NCI-H2196 (cell line): ENCODE data around the gene SMYD3.
A peak's percentile ranks its signal among the peaks of the same experiment; 100 is the strongest.

Experiments used
- DNase-seq: peaks from one replicate; lab custom pipeline; 2025; ENCODE audit not compliant: unreplicated experiment; lab: John Stamatoyannopoulos, UW

SMYD3 gene

GRCh38 chr1:246113555-246114095 is 393.5 kb downstream of the SMYD3 start:
- peak; percentile 14 for DNase-seq

- no peak for DNase-seq
Observed at GRCh38 chr1:246111570-246111969, 395.5 kb downstream of the SMYD3 start.

DNA sequence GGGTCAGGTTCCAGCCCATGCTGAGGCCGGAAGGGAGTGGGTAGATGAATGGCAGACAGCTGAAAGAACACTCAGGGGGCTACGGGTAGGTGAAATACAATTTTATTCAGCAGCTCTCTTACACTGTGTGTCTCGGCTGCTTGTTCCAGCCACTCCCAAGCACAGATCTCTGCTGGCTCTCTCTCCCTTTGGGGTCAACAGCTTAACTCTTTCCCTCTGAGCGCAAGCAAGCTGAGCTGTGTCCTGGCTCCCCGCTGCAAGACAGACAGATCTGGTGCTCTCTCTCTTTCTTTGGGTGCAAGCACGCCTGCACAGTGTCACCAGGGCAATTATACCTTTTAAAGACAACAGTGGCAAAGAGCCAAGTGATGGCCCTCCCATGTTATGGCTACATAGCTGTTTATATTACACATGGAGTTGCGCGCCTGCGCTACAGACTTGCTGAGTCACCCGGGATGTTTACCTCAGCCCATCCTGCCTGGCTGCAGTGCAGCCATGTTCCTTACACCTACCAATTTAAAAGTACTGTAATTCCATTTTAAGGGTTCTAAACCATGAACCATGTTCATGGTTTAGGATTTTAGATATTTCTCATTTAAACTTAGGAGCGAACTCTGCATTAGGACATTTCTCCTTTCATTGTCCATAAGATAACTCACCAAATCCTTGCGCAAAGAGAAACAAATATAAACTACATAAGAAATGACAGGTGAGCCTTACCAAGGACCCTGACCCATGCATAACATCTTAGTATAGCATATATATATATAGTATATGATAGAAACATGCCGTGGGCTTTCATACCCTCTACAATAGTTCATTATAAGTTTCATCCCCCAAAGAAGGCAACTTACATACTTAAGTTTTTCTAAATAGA is 396.5 kb downstream of the SMYD3 start:
- DNase-seq: no peak

DNA sequence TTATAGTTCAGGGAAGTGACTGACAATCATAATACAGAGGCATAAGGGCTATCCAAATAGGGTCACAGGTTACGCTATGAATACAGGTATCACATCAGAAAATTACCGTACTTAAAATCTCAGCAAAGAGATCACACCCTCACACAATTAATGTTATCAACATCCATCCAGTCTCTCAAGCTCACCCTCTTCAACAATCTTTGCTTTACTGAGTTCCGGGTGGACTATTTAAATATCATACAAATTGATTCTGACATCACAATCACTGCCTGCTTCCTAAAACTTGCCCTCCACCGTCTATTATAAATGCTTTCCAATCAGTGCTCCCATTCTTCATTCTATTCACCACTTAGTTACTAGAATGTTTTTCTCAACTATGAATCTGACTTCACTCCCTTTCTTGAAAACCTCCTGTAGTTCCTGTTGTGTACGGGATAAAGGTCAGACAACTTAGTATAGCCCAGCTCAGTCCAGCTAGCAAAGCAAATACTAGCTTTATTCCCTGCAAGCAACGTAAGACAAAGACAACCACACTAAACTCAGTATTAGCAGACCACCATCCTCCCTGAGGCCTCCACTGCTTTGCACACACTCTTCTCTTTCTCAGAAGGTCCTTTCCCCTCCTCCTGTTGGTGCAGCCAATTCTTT is 398.7 kb downstream of the SMYD3 start:
- DNase-seq: no peak

GRCh38 chr1:246107516-246108277 is 399.4 kb downstream of the SMYD3 start:
- DNase-seq: no peak

DNA sequence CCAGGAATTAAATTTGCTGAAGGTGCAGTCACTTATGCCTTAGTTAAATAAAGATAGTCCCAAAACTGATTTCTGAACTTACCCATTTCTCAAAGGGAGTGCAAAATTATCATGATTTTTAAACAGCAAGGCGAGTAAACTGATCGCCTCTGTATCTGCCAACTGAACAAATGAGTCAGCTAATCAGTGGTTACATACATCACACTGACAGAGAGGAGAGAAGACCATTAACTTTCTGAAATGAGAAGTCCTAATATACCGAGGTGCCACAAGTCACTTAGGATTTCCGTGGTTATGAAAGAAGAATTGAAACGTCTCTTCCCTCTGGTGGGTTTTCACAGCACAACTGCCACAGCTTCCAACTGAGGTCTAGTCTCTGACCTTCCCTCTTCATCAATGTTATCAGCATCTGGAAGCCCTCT is 400.7 kb downstream of the SMYD3 start:
- no peak for DNase-seq

- DNase-seq: no peak
Observed at GRCh38 chr1:246104927-246105326, 402.2 kb downstream of the SMYD3 start.

DNA sequence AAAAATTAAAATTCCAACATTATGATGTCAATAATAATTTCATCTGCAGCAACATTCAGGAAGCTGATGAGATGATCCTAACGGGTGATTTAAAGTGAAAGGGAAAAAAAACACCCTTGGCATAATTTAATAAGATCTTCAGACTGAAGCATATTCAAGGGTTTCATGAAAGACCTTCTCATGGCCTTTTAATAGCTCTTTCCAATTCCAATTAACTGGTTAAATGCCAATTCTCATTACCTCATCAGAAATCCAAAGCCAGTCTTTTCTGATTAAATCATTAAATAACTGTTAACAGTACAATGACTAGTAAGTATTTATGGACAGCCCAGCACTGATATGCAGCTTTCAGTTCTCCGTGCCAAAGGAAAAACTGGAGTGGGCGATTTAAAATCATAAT is 407.5 kb downstream of the SMYD3 start:
- DNase-seq: no peak

DNA sequence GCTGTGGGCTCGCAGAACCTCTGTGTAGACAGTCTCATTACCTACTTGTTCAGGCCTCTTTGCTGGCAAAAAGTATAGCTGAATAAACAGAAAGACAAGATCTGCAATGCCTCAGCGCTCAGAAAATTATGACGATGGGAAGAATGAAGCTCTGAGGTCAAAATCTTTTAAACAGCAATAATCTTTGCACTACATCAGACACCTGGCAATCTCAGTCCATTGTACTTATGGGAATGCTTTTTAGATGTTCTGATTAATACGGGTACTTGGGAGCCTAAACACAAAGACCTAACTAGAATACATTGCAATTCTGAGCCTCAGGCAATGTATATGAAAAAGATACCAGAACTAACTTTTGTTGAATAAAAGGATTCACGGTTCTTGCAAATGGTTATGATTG is 410.7 kb downstream of the SMYD3 start:
- no peak for DNase-seq

DNA sequence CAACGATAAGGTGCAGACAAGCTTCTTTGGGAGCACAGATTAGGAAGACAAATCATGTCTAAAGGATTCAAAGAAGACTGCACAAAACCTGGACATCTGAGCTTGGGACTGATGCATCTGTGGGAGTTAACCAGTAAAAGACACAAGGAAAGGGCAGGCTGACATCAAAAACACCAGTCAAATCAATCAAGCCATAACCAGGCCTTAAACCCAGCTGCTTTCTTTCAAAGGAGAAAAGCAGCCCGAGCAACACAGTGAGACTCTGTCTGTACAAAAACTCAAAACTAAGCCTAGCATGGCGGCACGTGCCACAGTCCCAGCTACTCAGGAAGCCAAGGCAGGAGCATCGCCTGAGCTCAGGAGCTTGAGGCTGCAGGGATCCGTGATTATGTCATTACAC is 411.6 kb downstream of the SMYD3 start:
- DNase-seq: no peak

- DNase-seq: no peak
Observed at GRCh38 chr1:246093230-246093629, 413.8 kb downstream of the SMYD3 start.

DNA sequence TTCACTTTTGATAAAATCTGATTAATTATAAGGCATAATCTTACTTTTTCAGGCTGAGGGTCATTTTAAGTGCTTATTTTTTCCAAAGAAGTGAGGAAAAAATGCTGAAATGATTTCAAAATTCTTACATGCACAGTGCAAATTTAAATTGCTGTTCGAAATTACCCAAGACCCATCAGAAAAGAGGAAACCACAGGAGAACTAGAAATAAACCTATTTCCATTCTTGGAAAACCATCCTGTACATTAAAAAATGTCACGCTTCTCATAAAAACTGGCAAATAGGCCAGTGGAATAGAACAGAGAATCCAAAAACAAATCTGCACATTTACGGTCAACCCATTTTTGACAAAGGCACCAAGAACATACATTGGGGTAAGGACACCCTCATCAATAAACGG is 414.9 kb downstream of the SMYD3 start:
- DNase-seq: no peak

DNA sequence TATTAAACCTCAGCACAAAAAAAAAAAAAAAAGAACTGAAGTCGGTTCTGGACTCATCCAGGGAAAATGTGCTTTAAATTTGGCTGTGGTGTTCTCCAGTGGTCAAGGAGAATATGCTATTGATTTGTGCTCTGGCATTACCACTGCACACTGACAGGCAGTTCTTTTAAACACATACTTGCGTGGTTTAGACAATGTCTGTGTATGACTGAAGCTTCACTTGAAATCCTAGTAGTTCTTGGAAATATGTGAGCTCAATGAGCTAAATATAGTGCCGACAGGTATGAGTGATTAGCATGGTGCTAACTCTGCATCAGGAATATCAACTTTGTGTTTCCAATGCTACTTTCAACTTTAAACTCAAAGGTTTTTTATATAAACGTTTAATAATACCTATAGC is 415.6 kb downstream of the SMYD3 start:
- no peak for DNase-seq

- DNase-seq: no peak
Observed at GRCh38 chr1:246086191-246086590, 420.9 kb downstream of the SMYD3 start.

- DNase-seq: no peak
Observed at GRCh38 chr1:246083416-246083815, 423.7 kb downstream of the SMYD3 start.

GRCh38 chr1:246081856-246082668 is 425.0 kb downstream of the SMYD3 start:
- no peak for DNase-seq

DNA sequence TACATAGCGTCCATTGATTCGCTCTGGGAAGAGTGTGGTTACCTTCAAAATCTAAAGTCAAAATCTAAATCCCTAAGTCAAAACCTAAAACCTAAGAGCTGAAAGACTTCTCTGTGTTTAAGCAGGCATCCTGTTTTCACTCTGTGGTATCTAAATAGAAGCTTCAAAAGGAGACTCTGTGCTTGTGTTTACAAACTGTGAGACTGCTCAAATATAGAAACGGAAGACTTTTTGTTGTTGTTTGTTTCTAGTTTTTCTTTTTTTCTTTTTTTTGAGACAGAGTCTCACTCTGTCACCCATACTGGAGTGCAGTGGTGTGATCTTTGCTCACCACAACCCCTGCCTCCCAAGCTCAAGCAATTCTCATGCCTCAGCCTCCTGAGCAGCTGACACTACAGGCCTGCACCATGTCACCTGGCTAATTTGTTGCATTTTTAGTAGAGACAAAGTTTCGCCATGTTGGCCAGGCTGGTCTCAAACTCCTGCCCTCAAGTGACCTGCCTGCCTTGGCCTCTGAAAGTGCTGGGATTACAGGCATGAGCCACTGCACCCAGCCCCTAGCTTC is 425.9 kb downstream of the SMYD3 start:
- DNase-seq: no peak

DNA sequence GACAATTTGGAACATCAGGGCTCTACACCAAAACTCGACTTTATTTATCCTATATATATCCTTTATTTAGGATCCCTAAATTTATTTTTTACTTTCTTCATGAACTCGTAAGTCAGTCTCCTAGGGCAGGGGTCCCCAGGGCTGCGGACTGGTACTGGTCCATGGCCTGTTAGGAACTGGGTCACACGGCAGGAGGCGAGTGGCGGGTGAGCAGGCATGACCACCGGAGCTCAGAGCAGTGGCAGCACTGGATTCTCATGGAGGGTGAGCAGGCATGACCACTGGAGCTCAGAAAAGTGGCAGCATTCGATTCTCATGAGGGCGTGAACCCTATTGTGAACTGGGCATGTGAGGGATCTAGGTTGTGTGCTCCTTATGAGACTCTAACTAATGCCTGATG is 427.0 kb downstream of the SMYD3 start:
- no peak for DNase-seq

DNA sequence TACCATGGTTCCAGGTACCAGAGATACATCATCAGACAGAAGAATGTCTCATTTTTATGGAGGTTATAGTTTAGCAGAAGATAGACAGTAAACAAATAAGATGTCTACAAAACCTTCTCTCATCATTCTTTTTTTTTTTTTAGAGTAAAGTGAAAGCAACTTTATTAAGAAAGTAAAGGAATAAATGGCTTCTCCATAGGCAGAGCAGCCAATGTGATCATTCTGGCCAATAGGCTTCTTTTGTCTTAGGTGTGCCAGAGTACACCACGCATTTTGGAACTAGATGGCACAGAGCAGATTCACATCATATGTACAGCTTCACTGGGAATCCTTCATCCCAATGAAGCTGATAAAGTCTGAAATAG is 428.2 kb downstream of the SMYD3 start:
- no peak for DNase-seq

DNA sequence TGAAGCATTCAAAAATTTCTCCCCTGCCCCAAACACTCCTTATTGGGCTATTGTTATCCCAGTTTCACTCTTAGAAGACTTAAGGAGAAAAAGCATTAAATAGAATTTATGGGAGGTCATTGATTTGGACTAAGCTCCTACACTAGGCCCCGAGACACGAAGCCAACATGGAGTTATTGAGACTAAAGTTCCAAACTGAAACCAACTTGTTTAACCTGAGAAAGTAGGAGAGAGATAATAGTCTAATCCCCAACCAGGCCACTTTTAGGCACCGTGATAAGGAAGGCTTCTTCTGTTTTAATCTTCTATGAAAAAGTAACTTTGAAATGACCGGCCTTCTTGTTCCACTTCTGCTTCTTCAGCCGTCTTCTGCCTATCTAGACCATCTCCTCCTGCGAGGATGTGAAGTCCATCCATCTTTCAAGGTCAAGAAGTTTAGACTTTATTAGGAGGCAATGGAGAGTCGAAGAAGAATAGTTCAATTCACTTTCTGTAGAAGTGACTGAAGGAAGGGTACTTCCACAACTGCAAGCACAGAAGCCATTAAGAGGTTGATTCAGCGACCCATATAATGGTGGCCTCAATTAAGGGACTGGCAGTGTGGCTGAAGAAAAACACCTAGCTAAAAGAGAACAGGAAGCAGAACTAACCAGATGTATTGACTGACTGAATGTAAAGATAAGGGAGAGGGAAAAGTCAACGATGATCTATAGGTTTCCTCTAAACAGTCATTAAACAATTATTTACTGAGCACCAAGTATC is 428.8 kb downstream of the SMYD3 start:
- no peak for DNase-seq
